ENCODE measurements around the gene SHPK. TPM values are rescaled to one million over a fixed set of nuclear protein-coding genes. Genes with fewer than 3 reads are reported as not detected.

The SHPK gene
- 1 to 10 TPM; 3.3 to 4.2 TPM for total RNA-seq

DNA sequence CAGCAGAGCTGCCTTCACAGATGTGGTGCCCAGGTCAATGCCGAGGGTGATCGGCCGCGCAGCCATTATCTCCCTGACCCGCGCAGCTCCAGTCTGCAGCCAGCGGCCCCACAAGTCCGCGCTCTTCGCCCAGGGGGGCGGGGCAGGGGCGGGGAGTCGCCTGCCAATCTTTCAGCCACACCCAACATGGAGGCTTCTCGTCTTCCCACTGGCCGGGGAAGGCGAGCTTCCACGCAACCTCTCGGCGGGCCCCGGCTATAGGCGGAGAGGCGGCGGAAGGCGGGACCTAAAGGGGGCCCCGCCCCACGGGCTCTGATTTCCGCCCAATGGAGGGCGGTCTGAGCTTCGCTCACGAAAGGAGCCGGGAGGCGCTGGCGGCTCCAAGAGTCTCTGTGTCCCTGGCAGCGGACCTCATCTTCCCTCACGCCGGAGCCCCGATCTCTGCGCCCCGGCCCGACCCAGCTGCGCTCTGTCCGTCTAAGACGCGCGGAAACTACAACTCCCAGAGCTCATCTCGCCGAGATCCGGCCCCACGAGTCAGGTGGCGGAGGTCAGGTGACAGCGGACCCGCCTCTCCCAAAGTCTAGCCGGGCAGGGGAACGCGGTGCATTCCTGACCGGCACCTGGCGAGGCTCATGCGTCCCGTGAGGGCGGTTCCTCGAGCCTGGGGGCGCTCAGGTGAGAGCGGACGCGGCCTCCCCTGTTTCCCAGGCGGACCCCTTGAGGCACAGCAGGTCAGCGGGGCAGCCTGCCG, at the start of gene SHPK, which contains the start of gene CTNS:
SHPK (minus strand) TSS at position 97 of the 754 bp plus-strand sequence; CDS start at position 66, 31 bp downstream.
CTNS (plus strand) TSS at position 607 of the 754 bp plus-strand sequence. CDS start 3,447 bp downstream, outside the sequence.
- H3K9me3 ChIP-seq: no peaks in the 10 kb centered on the region
- no peaks in the 10 kb centered on the region for H3K36me3 ChIP-seq
- H3K27me3 ChIP-seq: no peaks in the 10 kb centered on the region
- no peak for TF ChIP-seq CTCF (IDR thresholded peaks at IDR 0.05)
- peak within 1 kb of the TSS; percentile 94 to 95 for H3K27ac ChIP-seq
- peak; percentile 98 for DNase-seq (ENCODE audit: low spot score)
- H3K4me1 ChIP-seq: peaks cover 0 to 47% of the 10 kb centered on the region in 2 donors
- H3K4me3 ChIP-seq: peak within 1 kb of the TSS; percentile 84 to 99

- Histone ChIP-seq H3K4me1 (no peaks in the 10 kb centered on the region), H3K9me3 (no peaks in the 10 kb centered on the region), H3K36me3 (no peaks in the 10 kb centered on the region), H3K4me3 (no peak overlapping the region), H3K27ac (no peak overlapping the region), H3K27me3 (peaks cover 0 to 4% of the 10 kb centered on the region in 2 donors)
- TF ChIP-seq CTCF (IDR thresholded peaks at IDR 0.05): no peak
- DNase-seq (ENCODE audit: low spot score): no peak
These were observed 49.1 kb upstream of the SHPK start for GRCh38 chr17:3685174-3685573.

DNA sequence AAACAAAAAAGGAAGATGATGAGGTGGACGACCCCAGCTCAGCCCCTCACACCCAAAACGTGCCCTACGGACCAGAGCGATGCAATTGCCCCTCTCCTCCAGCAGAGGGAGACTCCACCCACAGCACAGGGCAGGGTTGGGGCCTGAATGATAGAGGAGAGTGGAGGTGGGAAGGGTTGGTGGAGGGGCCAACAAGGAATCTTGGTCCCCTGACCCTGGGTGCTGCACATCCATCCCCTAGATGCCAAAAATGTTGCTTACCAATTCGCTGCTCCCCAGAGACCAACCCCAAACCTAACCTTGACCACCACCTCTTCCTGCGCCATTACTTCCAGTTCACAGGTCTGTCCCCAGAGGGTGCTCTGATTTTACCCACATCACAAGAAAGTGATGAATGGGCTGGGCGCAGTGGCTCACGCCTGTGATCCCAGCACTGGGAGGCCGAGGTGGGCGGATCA, 47.0 kb upstream of the SHPK start:
- H3K27ac ChIP-seq: no peak overlapping the region
- H3K9me3 ChIP-seq: no peaks in the 10 kb centered on the region
- DNase-seq (ENCODE audit: low spot score): no peak
- H3K27me3 ChIP-seq: peaks cover 0 to 4% of the 10 kb centered on the region in 2 donors
- no peak overlapping the region for H3K4me3 ChIP-seq
- no peaks in the 10 kb centered on the region for H3K4me1 ChIP-seq
- H3K36me3 ChIP-seq: no peaks in the 10 kb centered on the region
- TF ChIP-seq CTCF (IDR thresholded peaks at IDR 0.05): peak; percentile 74 to 90

GRCh38 chr17:3682033-3682432, 46.0 kb upstream of the SHPK start:
- no peaks in the 10 kb centered on the region for H3K36me3 ChIP-seq
- TF ChIP-seq CTCF (IDR thresholded peaks at IDR 0.05): no peak
- DNase-seq (ENCODE audit: low spot score): no peak
- H3K9me3 ChIP-seq: no peaks in the 10 kb centered on the region
- H3K4me3 ChIP-seq: no peak overlapping the region
- no peaks in the 10 kb centered on the region for H3K4me1 ChIP-seq
- no peak overlapping the region for H3K27ac ChIP-seq
- peaks cover 0 to 4% of the 10 kb centered on the region in 2 donors for H3K27me3 ChIP-seq

DNA sequence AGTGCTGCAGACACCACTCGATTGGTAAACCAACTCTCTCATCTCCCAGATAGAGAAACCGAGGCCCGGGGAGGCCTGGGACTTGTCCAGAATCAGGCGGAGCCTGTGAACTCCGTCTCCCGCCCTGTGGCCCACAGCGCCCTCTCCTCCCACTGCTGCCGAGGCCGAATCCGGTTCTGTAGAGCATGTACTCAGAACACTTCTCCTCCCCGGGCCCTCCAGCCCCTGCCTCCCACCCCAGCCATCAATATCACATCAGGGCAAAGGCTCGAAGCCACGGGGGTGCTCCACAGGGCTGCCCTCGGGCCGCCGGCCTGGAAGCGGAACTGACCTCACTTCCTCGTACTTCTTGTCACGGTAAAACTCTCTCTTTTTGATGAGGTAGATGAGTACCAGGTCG, 45.5 kb upstream of the SHPK start:
- TF ChIP-seq CTCF (IDR thresholded peaks at IDR 0.05): no peak
- H3K27me3 ChIP-seq: peaks cover 0 to 4% of the 10 kb centered on the region in 2 donors
- no peak overlapping the region for H3K4me3 ChIP-seq
- H3K27ac ChIP-seq: no peak overlapping the region
- no peaks in the 10 kb centered on the region for H3K9me3 ChIP-seq
- no peaks in the 10 kb centered on the region for H3K36me3 ChIP-seq
- no peak for DNase-seq (ENCODE audit: low spot score)
- H3K4me1 ChIP-seq: no peaks in the 10 kb centered on the region

Measured in right atrium auricular region (tissue), 2 donors.